ENCODE results near the gene C19orf67.

Gene C19orf67

GRCh38 chr19:14081797-14082674 lies 3.5 kb downstream of the C19orf67 start:
- DNase-seq (ENCODE audit: low spot score) = peak; percentile 44

- DNase-seq (ENCODE audit: low spot score) = peak; percentile 100
Measured at GRCh38 chr19:14080887-14081796, 4.4 kb downstream of the C19orf67 start.

GRCh38 chr19:14078411-14078810 lies 7.2 kb downstream of the C19orf67 start:
- DNase-seq (ENCODE audit: low spot score) = no peak

- DNase-seq (ENCODE audit: low spot score) = peak; percentile 48
Measured at GRCh38 chr19:14073925-14074838, 11.4 kb downstream of the C19orf67 start.

- DNase-seq (ENCODE audit: low spot score) = peak; percentile 88
Measured at GRCh38 chr19:14073261-14073924, 12.2 kb downstream of the C19orf67 start.

- DNase-seq (ENCODE audit: low spot score) = no peak
Measured at GRCh38 chr19:14072535-14073260, 12.9 kb downstream of the C19orf67 start, which contains the start of gene MISP3. Gene MISP3 (plus strand): TSS chr19:14072786. CDS start chr19:14073310, 524 bp downstream.

GRCh38 chr19:14070268-14071050 lies 15.1 kb downstream of the C19orf67 start:
- no peak for DNase-seq (ENCODE audit: low spot score)

GRCh38 chr19:14066134-14066533 lies 19.4 kb downstream of the C19orf67 start:
- DNase-seq (ENCODE audit: low spot score) = no peak

GRCh38 chr19:14063105-14063504 lies 22.5 kb downstream of the C19orf67 start:
- no peak for DNase-seq (ENCODE audit: low spot score)

- DNase-seq (ENCODE audit: low spot score) = no peak
Measured at GRCh38 chr19:14062558-14062855, 23.1 kb downstream of the C19orf67 start.

- DNase-seq (ENCODE audit: low spot score) = no peak
Measured at GRCh38 chr19:14061751-14062557, 23.6 kb downstream of the C19orf67 start, which contains the start of gene PALM3. Gene PALM3 (minus strand): TSS chr19:14062076. CDS start chr19:14061980, 96 bp downstream.

- DNase-seq (ENCODE audit: low spot score) = no peak
Measured at GRCh38 chr19:14061081-14061749, 24.4 kb downstream of the C19orf67 start.

GRCh38 chr19:14059652-14060155 lies 25.9 kb downstream of the C19orf67 start:
- no peak for DNase-seq (ENCODE audit: low spot score)

- DNase-seq (ENCODE audit: low spot score) = no peak
Measured at GRCh38 chr19:14059093-14059480, 26.5 kb downstream of the C19orf67 start.

GRCh38 chr19:14058182-14059092 lies 27.1 kb downstream of the C19orf67 start:
- DNase-seq (ENCODE audit: low spot score) = no peak

GRCh38 chr19:14056741-14057356 lies 28.7 kb downstream of the C19orf67 start:
- DNase-seq (ENCODE audit: low spot score) = no peak
